Endothelial cell of umbilical vein (primary cell): Measurements from ENCODE around the gene GPRC5D. TPM values are rescaled to one million over a fixed set of nuclear protein-coding genes. Genes with fewer than 3 reads are reported as not detected.

ENCODE experiments used
- BruUV-seq: library from RNA; stranded (reverse); fragments of 400-500 nt; replicated peaks from 2 replicates; lab custom pipeline; 2021; lab: Mats Ljungman, UMichigan
- CTCF ChIA-PET: fragments of 300-600, 350-600 bp; sonication (Branson Sonifier 250); formaldehyde crosslinking; loops from one replicate; lab custom pipeline; 2021; ENCODE audit warnings: antibody characterized with exemption, inconsistent platforms; lab: Charles Lee
- POLR2A ChIA-PET: fragments of 300-600, 350-600 bp; sonication (Branson Sonifier 250); formaldehyde crosslinking; loops from one replicate; lab custom pipeline; 2021; ENCODE audit warnings: antibody characterized with exemption, inconsistent platforms; lab: Charles Lee
- DNase-seq: peaks from one replicate; pipeline ENCODE4 v3.0.0-alpha.2; 2011; ENCODE audit warnings: low read depth, low spot score
- FAIRE-seq: peaks from 2 replicates; lab custom pipeline; 2011; peaks lifted over from hg19 to GRCh38; lab: Jason Lieb, UNC
- H2AFZ ChIP-seq: 2 replicates; pipeline ENCODE4 v1.6.0; 2012; ENCODE audit warnings: low read depth, low read length, control low read depth, inconsistent platforms
- H3K27ac ChIP-seq: 2 replicates; pipeline ENCODE4 v1.5.1; 2011; ENCODE audit warnings: low read depth, mild to moderate bottlenecking, control low read depth, low read length, moderate library complexity; ENCODE audit not compliant: insufficient read depth
- H3K27me3 ChIP-seq, 2 experiments: 2 replicates each; pipeline versions ENCODE4 v1.6.0 to v1.6.1; 2011; ENCODE audit warnings: low read length in 2 of 2, mixed read lengths in 1 of 2; ENCODE audit not compliant: control insufficient read depth in 2 of 2, insufficient read depth in 2 of 2
- H3K36me3 ChIP-seq, 2 experiments: 2 replicates in 1 of 2; 3 replicates in 1 of 2; pipeline ENCODE4 v1.5.1; 2011; ENCODE audit warnings: low read length in 2 of 2, mild to moderate bottlenecking in 1 of 2, moderate library complexity in 1 of 2; ENCODE audit not compliant: control insufficient read depth in 2 of 2, insufficient read depth in 2 of 2; ENCODE audit errors: extremely low read depth in 1 of 2
- H3K4me1 ChIP-seq: 3 replicates; pipeline ENCODE4 v1.5.1; 2011; ENCODE audit warnings: mild to moderate bottlenecking, low read length; ENCODE audit not compliant: control insufficient read depth, insufficient read depth; ENCODE audit errors: extremely low read depth
- H3K4me2 ChIP-seq: 2 replicates; pipeline ENCODE4 v1.6.1; 2011; ENCODE audit warnings: low read length, control low read depth, mixed read lengths; ENCODE audit not compliant: insufficient read depth
- H3K4me3 ChIP-seq, 3 experiments: fragments of 200-600 bp in 1 of 3; sonication (generic), shearing (Covaris generic) in 1 of 3; replicated peaks in 1 of 3; 2 replicates each; pipeline ENCODE4 v1.5.1; 2011 to 2016; ENCODE audit warnings: control low read depth in 3 of 3, low read length in 3 of 3, mild to moderate bottlenecking in 2 of 3, inconsistent platforms in 1 of 3, low read depth in 1 of 3, moderate library complexity in 1 of 3; ENCODE audit not compliant: insufficient read depth in 1 of 3
- H3K79me2 ChIP-seq: 2 replicates; pipeline ENCODE4 v1.6.0; 2012; ENCODE audit warnings: low read length, inconsistent platforms; ENCODE audit not compliant: control insufficient read depth, insufficient read depth
- H3K9ac ChIP-seq: replicated peaks from 2 replicates; pipeline ENCODE3; 2011; ENCODE audit warnings: low read length, control low read depth; ENCODE audit not compliant: insufficient read depth; ENCODE audit errors: extremely low read depth
- H3K9me1 ChIP-seq: replicated peaks from 3 replicates; pipeline ENCODE4 v1.6.0; 2011; ENCODE audit warnings: mild to moderate bottlenecking, low read length; ENCODE audit not compliant: control insufficient read depth, insufficient read depth; ENCODE audit errors: extremely low read depth
- H3K9me3 ChIP-seq: replicated peaks from 2 replicates; pipeline ENCODE4 v1.5.1; 2012; ENCODE audit warnings: low read length, inconsistent platforms; ENCODE audit not compliant: control insufficient read depth, insufficient read depth
- H4K20me1 ChIP-seq: replicated peaks from 2 replicates; pipeline ENCODE3; 2011; ENCODE audit warnings: mild to moderate bottlenecking, low read length; ENCODE audit not compliant: control insufficient read depth, insufficient read depth; ENCODE audit errors: extremely low read depth
- CTCF ChIP-seq, 2 donors: IDR thresholded peaks; 1 replicate in 1 of 2; 2 replicates in 1 of 2; pipeline ENCODE4 v1.5.1; 2011; ENCODE audit warnings: low read length in 2 of 2, mild to moderate bottlenecking in 2 of 2, moderate library complexity in 2 of 2, control low read depth in 1 of 2, inconsistent platforms in 1 of 2, low read depth in 1 of 2; ENCODE audit not compliant: insufficient read depth in 1 of 2; ENCODE audit errors: extremely low read depth in 1 of 2
- EZH2 ChIP-seq: IDR thresholded peaks from 2 replicates; pipeline ENCODE4 v1.6.1; 2012; ENCODE audit warnings: borderline replicate concordance, low read depth, mild to moderate bottlenecking, moderate library complexity, low read length, inconsistent platforms; ENCODE audit not compliant: severe bottlenecking
- FOS ChIP-seq: IDR thresholded peaks from 2 replicates; pipeline ENCODE4 v1.6.1; 2011; ENCODE audit warnings: mild to moderate bottlenecking, low read length, moderate library complexity, borderline replicate concordance; ENCODE audit not compliant: insufficient read depth
- GATA2 ChIP-seq: IDR thresholded peaks from 2 replicates; pipeline ENCODE4 v1.7.0; 2011; ENCODE audit warnings: low read depth, mild to moderate bottlenecking, moderate library complexity, mixed read lengths, low read length; ENCODE audit not compliant: insufficient read length, insufficient read depth
- JUN ChIP-seq: IDR thresholded peaks from 2 replicates; pipeline ENCODE4 v1.6.1; 2011; ENCODE audit warnings: borderline replicate concordance, low read depth; ENCODE audit not compliant: insufficient read length, insufficient read depth
- MAX ChIP-seq: IDR thresholded peaks from 2 replicates; pipeline ENCODE4 v1.6.1; 2011; ENCODE audit not compliant: insufficient read depth, insufficient read length
- MYC ChIP-seq: IDR thresholded peaks from one replicate; pipeline ENCODE4 v1.6.1; 2011; ENCODE audit warnings: mild to moderate bottlenecking, low read depth, low read length
- POLR2A ChIP-seq: IDR thresholded peaks from 2 replicates; pipeline ENCODE4 v1.6.1; 2012; ENCODE audit warnings: low read depth, mild to moderate bottlenecking, control low read depth, low read length
- POLR2AphosphoS5 ChIP-seq: IDR thresholded peaks from 2 replicates; pipeline ENCODE4 v1.6.1; 2012; ENCODE audit warnings: low read depth, mild to moderate bottlenecking, control low read depth, low read length, moderate library complexity; ENCODE audit not compliant: insufficient read depth
- dilution Hi-C: fragments of 300-500 bp; cut with MboI; formaldehyde crosslinking; loops from one replicate; pipeline ENCODE4 v1.15.0; 2019; ENCODE audit warnings: low sequenced_read_pairs; ENCODE audit not compliant: extremely low pct_ligation_motif_present
- intact Hi-C: fragments of 100-400 bp; cut with micrococcal nuclease; formaldehyde crosslinking; loops from one replicate; pipeline ENCODE4 v1.10.0; 2022
- polyA plus RNA-seq, 4 experiments: library from polyadenylated mRNA; depleted of rRNA in 3 of 4; stranded (reverse) in 3 of 4; unstranded in 1 of 4; fragments of >200 nt; gene quantifications; 2 replicates each; pipeline versions ENCODE4 v1.2.1 to v1.2.3, GENCODE V29; 2011 to 2012; ENCODE audit warnings: missing spikeins in 1 of 4
- total RNA-seq: library from RNA; stranded (reverse); gene quantifications from 2 replicates; pipeline ENCODE4 v1.2.3, GENCODE V29; 2021

GPRC5D gene
- total and polyA plus RNA-seq, 2 donors (not counting 3 experiments of a cell fraction or from before 2014, with no cell fraction given): not detected

- Histone ChIP-seq H2AFZ (no peak overlapping the region), H3K36me3 (no peaks in the 10 kb centered on the region), H3K9ac (no peak overlapping the region), H3K4me2 (no peak overlapping the region), H3K79me2 (no peaks in the 10 kb centered on the region), H3K4me3 (no peak overlapping the region), H3K27ac (no peak overlapping the region), H3K4me1 (no peaks in the 10 kb centered on the region), H4K20me1 (no peaks in the 10 kb centered on the region), H3K9me3 (no peaks in the 10 kb centered on the region), H3K27me3 (no peaks in the 10 kb centered on the region), H3K9me1 (no peaks in the 10 kb centered on the region)
- POLR2A ChIA-PET: no interaction called here
- dilution Hi-C loops (no loop called here), intact Hi-C loops (no loop called here)
- no peak for DNase-seq
- TF ChIP-seq FOS: no peak
- TF ChIP-seq JUN: no peak
- TF ChIP-seq POLR2A: no peak
- no peak for TF ChIP-seq POLR2AphosphoS5
- TF ChIP-seq MAX: no peak
- TF ChIP-seq EZH2: no peak
- no peak for TF ChIP-seq MYC
- TF ChIP-seq CTCF (IDR thresholded peaks at IDR 0.05; ENCODE audit: extremely low read depth in 1 of 2, insufficient read depth in 1 of 2, low read depth in 1 of 2, low read length in 2 of 2): no peak
- TF ChIP-seq GATA2: no peak
- BruUV-seq: no TSS peak
- no peak for FAIRE-seq
- CTCF ChIA-PET: interaction anchor here (1.2 to 1.4 kb wide), 3 partner anchors 18 to 35 kb away, joined by 3 to 4 read pairs (median 3); no protein-coding TSS in a partner anchor
Measured at GRCh38 chr12:12954878-12955625, 3.1 kb upstream of the GPRC5D start.
